Activated CD8-positive, alpha-beta memory T cell treated with anti-CD3 and anti-CD28 coated beads, Interleukin-2, amount 50 U/mL, for 48 hours (primary cell): ENCODE results near the gene KIAA0930.

ENCODE experiments used
- DNase-seq: peaks from one replicate; pipeline ENCODE4 v3.0.0-alpha.2; 2020

The KIAA0930 gene

DNA sequence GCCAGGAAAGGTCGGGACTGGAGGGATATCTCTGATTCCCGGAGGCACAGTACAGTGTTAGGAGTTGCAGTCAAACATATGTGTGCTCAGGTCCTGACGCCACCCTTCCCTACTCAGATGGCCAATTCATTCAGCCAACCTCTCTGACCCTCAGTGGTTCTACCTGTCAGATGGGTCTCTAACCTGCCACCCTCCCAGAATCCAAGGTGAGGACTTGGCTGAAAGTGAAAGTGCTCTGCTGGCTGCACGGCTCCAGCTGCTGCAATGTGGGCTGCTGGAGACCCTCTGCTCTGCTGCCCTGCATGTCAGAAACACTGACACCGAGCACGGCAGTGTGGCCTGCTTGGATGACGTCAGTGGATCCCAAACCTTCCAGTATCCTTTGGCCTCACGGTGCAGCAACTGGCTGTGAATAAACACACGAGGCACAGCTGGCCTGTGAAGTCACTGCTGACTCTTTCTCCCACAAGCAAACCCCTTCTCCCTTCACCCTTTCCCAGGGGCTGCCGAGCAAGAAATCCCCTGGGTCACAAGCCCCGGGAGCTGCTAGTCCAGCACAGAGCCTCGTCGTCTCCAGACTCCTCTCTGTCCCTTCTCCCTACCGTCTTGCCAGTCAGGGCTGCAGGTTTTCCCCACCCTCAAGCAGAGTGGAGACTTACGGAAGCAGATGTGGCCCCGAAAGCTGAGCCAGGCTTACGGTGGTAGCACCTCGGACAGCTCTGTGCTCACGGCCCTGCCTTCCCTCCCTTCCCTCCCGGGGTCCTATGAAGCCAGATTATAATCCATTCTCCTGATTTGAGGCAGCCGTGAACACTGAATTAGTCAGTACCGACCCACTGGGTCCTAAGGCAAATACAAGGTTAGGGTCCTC, 24.3 kb downstream of the KIAA0930 start:
- no peak for DNase-seq

DNA sequence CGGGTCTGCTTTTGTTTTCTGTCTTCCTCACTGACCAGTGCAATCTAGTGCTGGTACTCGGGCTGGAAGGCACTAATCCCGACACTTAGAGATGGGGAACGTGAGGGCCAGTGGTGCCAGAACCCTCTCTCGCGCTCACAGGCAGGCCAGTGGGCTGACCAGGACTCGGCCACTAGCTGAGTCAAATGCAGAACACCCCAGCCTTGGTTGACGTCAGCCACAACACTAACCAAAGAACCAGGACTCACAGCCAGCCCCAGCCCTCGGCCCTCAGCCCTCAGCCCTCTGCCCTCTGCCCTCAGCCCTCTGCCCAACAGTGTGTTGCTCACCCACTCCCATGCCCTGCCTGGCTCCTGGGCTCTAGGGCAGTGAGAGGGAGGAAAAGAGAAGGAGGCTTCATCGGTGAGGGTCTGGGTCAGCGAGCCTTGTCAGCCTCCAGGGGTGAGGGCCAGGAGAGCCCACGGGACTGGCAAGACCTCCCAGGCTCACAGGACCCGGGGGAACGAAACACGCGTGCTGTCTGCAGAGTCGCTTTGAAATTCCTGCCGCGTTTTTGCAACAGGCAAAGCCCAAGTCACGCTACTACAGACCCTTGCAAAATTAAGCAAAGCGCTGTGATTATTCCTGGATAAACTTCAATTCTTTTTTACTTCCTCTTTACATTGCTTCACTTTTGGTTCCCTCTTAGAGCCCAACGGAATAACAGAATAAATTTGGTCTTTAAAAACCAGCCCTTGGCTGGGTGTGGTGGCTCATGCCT, 27.5 kb downstream of the KIAA0930 start:
- DNase-seq = no peak

DNA sequence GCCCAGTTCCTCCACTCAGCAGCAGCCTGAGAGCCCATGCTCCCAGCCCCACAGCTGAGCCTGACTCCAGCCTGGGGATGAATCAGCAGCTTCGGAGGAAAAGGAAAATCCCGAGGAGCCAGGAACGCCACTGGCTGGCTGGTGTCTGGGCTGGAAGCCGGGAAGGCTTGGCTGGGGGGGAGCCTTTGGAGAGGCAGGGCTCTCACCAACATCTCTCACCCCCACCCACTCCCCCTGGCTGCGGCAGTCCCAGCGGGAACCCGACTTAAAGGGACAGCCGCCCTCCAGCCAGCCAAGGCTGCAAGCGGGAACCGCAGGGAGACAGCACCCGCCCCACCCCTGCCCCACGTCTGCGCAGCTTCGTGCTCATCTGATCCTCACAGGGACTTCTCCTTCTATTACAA, 28.4 kb downstream of the KIAA0930 start:
- DNase-seq = no peak

DNA sequence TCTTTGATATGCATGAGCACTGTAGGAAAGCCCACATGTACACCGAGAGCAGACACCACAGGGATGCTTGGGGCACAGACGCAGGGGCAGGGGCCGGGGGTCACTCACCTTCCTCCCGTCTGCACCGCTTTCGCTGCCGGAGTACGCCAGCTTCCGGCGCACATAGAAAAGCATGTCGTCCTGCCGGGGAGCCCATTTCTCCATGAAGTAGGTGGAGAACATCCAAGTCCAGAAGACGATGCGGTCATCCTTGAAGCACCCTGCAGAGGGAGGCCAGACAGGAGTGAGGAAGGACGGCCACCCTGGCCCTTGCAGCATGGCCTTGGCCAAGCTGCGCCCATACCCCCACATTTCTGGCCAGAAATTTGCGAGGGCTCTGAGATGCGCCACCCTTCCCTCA, 28.8 kb downstream of the KIAA0930 start:
- no peak for DNase-seq

DNA sequence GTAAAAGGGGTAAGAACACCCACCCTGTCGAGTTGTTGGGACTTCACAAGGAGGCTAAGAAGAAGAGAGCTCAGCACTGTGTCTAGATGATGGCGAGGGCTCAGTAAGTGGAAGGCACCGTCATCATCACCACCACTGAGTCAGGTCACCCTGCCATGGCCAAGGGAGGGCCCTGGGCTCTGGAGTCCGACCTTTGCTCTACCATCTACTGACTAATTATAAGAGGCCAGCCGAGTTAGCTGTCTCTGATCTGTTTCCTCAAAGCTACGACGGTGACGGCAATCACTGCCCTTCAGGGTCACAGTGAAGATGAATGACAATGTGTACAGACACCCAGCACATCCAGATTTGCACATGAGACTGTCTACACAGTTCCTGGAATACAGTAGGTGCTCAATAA, 29.3 kb downstream of the KIAA0930 start:
- DNase-seq = no peak

DNA sequence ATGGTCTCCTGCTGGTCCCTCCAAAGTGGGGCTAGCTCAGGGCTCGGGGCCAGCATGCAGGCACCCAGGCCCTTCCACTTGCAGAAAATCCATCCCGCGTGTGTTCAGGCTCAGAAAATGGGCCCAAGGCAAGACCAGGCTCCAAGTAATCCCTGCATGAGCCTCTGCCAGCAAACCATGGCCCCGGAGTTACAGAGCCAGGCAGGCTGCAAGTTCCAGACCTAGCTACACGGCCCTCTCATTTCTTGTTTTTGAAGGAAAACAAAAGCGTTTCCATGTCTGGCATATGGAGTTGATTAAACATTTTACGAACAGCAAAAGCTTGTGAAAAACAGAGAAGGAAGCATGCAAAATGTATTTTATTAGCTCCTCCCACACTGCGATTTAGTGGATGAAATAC, 29.7 kb downstream of the KIAA0930 start:
- DNase-seq = no peak

DNA sequence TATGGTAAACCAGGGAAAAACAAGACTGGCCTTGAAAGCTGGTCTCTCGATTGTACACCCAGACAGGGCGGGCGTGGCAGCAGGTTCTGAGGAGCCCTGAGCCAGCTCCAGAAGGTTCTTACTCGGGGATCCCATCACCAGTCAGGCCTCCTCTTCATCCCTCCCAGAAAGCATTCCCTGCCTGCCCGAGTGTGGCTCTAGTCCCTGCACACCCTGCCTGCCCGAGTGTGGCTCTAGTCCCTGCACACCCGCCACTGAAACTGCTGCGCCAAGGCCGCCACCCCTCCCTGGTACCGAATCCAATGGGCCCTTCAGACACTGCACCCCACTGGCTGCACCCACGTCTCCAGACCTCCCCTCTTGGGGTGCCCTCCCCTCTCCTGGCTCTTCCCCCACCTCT, 30.1 kb downstream of the KIAA0930 start:
- DNase-seq = no peak

DNA sequence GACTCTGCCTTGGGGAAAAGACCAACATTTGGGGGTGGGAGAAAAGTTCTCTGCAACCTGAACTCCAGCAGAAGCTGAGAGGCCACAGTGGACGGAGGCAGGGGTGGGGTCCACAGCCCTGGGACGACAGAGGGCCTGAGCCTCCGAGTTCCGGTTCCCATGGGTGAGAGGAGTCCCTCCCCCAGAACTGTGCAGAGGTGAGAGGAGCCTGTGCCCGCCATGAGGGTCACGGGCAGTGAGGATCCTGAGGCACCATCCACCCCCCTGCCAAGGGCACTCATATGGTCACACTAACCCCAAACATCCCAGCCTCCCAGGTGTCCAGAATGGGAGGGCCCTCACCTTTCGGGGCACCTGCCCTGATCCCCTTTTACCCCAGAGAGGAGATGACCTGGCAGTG, 30.5 kb downstream of the KIAA0930 start:
- no peak for DNase-seq

DNA sequence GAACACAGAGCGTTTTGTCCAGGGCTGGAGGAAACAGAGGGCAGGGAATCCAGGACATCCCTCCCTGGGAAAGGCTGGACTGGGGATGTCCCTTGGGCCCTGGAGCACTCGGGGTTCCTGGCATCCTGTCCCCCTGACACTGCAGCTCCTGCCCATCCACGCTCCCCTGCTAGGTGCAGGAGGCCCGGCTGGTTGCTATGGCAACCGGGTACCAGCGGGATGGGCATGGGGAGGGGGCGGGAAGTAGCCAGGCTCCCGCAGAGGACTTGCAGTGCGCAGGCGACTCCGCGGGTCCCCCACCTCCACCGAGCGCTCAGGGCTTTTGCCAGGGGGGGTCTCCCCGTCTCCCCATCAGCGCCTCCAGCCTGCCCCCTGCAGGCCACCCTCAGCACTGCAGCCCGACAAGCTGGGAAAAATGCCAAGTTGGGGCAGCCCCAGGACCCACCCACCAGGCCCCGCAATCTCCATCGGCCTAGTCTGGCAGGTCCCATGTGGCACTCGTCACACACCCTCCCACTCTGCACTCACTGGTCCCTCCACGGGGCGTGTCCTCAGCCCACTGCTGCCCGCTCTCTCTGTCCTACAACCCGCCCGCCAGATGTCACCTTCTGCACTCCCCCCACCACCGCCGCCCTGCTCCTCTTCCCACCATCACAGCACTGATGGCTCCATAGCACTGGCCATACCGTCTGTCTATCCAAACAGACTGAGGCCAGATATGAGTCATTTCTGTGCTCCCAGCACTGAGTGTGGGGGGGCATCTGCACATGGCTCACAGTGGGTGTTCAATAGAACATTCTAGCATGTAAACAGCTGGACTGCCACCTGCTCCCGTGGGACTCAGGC, 31.5 kb downstream of the KIAA0930 start:
- DNase-seq = peak; percentile 85

DNA sequence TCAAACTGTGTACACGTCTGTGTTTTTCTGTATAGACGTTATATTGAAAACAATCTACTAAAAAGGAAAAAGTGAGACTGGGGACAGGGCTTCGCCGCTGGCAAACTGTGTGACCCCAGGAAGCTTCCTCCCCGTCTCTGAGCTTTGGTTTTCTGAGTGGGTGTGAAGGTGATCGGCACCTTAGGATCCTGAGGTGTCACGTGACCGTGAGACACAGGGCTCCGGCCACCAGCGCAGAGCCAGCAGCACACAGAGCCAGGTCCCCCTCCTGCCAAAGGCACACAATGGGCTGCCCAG, 32.0 kb downstream of the KIAA0930 start:
- no peak for DNase-seq

DNA sequence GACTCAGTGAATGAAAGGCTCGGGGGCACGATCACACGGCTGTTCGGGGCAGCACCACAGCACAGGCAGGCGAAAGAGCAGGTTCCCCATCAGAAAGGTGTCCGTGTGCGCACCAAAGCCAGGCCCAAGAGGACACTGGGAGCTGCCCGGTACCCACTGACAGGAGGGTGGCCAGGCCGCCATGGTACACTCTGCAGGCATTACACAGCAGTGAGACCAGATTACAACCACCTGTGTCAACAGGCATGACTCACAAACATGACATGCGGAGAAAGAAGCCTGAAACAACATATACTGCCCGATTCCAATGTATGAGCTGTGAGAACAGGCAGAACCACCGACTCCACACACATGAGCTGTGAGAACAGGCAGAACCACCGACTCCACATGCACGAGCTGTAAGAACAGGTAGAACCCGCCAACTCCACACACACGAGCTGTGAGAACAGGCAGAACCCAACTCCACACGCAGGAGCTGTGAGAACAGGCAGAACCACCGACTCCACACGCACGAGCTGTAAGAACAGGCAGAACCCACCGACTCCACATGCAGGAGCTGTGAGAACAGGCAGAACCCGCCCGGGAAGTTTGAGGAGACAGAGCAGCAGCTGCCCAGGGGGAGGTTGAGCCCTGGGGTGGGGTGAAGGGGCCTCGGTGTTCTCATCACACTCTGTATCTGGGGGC, 32.6 kb downstream of the KIAA0930 start:
- no peak for DNase-seq

DNA sequence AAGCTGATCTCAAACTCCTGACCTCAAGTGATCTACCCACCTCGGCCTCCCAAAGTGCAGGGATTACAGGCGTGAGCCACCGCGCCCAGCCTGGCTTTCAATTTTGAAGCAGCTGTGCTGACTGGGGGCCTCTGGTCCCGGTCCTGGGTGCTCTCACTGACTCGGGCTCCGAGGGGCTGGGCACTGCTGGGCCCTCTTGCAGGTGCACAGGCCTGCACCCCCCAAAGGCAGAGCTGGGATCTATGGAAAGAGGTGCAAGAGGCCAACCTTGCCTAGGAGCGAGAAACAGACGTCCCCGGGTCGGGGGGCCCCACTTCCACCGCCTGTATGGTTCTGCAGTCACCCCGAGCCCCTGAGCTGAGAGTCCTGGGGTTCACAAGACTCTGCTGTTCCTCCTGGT, 33.2 kb downstream of the KIAA0930 start:
- DNase-seq = no peak

DNA sequence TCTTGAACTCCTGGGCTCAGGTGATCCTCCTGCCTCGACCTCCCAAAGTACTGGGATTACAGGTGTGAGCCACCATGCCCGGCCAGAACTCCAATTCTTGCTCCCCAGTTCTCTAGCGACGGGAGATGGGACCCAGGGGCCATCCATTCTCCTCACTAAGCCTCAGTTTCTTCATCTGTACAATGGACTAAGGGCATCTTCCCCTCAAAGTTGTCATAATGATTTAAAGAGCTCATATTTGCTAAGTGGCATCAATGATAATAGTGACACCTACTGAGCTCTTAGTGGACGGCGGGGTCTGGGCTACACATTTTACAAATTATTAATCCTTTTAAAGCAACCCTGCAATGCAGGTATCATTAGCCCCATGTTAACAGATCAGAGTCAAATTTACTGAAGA, 34.5 kb downstream of the KIAA0930 start:
- DNase-seq = no peak

DNA sequence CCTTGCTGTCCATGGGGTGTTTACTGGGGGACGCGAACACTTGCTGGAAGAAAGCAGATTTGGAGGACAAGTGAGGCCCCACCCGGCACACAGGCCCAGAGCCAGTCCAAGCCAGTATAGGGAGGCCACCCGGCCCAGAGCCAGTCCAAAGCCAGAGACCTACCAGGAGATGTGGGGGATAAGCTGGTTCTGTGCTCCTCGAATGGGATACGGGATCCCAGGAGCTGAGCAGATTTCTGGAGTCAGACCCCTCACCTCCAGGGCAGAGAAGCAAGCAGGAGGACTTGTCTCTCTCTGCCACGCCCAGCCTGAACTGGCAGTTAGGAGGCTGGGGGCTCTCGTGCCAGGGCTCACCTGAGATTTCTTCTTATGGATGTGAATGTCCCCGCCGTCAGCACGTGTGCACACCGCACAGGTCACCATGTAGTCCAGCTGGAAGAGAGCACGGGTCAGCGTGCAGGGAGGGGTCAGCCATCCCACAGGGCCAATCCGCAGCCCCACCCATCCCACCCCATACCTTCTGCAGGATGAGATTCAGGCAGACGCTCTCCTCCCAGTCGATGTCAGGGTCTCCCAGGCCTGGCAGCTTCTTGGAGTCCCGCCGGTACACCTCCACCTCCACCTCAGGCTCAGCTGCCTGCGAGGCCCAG, 35.3 kb downstream of the KIAA0930 start:
- no peak for DNase-seq

DNA sequence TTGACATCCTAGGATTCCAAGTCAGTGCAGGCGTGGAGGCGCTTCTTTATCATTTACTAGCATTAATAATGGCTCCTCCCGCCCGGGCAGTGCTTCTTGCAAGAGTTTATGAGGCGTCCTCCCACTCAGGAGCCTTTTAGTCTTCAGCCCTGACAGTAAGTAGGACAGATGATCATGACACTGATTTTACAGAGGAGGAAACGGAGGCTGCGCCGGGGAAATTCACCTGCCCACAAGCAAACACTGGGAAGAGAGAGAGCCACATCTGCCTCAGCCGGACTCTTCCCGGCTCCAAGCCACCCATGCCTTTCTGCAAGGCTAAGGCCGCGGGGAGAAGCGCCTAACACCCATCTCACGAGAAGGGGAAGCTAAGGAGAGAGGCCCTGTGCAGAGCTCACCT, 35.9 kb downstream of the KIAA0930 start:
- no peak for DNase-seq

DNA sequence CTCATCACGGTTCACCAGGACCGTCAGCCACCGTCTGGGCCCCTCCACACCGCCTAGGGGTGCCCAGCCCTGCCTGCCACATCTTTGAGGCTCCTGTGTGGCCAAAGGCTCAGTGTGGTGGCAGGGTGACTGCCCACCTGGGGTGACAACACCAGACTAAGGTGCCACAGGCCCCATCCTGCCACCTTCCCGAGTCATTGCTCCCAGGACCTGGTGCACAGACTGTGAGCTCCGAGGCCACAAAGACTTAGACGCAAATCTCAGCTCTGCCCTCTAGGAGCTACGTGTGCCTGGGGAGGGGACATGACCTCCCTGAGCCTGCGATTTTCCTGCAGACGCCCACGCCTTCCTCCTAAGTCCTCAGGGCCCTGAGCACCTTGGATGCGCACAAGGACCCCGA, 36.5 kb downstream of the KIAA0930 start:
- no peak for DNase-seq

DNA sequence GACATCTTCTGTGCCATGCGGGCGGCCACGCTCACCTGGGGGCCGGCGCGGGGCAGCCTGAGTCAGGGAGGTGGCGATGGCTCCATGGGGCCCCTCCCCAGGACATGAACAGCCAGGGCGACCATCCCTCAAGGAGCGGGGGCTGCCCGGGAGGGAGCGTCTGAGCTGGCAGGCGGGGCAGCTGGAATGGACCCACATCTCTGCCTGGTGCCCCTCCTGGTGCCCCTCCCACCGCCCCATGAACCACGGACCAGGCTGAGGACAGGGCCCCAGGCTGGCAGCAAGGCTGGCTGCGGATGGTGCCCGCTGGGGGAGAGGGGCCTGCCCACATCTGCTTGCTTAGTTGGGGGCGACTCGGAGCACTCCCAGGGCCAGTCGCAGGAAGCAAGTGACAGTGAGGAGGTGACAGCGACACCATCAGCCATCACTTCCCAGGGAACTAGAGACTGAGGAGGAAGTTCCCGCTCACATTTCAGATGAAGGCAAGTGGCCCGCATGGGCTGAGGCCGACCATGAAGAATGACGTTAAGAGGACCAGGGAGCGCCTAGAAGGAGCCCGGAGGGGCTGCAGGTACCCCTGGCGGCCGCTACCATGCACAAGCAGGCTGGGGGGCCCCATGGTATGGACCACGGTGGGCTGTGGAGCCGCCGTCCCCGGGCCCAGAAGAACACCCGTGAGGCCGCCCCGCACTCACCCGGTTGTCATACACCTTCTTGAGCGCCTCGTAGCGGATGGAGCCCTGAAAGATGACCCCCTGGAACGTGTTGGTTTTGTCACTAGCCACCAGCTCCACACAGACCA, 37.3 kb downstream of the KIAA0930 start:
- no peak for DNase-seq

DNA sequence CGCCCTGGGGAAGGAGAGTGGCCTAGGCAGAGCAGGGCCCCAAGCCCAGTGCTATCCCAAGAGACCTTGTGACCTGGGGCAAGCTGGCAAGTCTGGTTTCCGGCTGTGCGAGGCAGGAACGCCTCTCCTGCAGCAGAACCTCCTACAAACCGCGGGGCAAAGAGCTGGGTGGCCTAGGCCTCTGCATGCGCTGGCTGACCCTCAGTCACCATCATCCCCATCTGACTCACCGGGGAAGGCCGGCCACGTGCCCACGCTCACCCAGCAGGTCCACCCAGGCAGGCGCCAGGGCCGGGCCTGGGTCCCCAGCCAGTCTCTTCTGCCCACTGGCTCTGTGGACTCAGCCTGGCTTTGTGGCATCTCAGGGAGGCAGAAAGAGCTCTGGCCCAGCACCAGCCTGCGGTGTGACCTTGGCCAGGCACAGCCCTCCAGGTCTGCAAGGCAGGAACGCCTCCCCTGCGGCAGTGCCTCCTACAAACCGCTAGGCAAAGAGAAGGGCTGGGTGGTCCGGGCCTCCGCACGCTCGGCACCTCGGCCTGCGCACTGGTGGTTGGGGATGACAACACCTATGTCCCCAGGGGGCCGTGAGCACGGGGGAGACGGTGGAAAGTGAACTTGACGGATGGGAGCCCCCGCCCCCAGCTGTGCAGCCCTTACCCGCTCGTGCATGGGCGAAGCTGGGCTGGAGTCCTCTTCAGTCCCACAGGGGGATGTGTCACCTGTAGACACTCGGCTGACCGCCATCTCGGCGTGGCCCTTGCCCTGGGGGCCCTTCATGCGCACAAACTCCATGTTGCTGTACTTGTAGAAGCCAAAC, 38.2 kb downstream of the KIAA0930 start:
- DNase-seq = no peak

DNA sequence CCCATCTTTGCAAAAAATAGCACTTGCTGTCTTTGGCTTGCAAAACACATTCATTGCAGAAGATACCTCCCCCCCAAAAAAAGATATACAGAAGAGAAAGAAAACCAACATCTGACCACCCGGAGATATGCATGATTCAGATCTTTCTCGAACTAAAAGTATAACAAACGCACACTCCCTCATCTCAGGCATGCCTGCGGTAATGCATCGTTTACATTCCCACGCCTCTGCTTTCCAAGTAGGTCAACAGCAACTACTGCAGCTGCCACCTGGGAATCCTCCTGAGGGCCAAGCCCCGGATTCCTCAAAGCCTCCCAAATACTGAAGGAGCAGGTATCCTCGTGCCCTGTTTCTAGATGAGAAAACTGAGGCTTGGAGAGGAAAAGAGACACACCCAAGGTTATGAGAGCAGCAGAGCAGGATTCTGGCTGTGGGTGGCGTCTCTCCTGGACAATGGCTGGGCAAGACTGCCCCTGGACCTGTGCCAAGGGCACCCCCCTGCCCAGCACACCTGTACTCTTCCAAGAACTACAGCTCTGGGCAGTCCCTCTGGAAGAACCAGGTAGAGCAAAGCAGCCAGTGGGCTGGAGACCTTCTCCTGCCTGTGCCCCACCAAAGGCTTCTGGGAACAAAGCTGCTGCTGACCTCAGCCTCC, 38.9 kb downstream of the KIAA0930 start:
- no peak for DNase-seq

DNA sequence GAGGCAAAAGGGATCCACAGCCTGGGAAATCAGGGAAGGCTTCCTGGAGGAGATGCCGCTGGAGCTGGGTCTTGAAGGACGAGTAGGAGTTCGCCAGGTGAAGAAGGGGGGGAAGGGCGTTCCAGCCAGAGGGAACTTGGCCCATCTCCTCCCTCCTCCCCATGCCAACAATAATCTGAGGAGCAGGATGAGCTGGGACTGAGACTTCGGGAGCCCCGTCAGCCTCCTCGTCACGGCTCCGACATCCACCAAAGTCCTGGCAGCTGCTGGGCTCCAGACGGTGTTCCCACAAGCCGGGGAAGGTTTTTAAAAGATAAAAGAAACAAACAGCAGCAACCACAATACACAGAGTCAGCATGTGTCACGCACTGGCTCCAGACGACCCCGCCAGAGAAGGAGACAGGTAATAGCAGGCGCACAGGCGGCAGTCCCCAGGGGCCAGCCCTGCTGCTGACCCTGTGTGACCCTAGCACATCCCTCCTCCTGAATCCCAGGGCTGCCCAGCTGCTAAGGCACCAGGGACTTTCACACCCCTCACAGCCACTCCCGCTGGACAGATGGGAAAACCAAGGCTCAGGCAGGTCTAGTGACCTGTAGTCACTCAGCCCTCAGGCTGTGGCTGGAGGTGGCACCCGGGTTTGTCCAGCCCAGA, 39.7 kb downstream of the KIAA0930 start:
- DNase-seq = no peak
